NT2/D1 (cell line): ENCODE measurements around the gene SLC2A13.
"Not testable (repeated sequence)": the region's sequence is repeated elsewhere in the genome, so short reads cannot be mapped to it uniquely, and the experiment has no call there.

Experiments used
- DNase-seq: peaks from one replicate; pipeline ENCODE4 v3.0.0-alpha.2; 2011; ENCODE audit warnings: low read depth, low spot score
- H3K27me3 ChIP-seq: 2 replicates; pipeline ENCODE4 v1.6.0; 2011; ENCODE audit warnings: mild to moderate bottlenecking; ENCODE audit not compliant: insufficient read length, insufficient read depth
- H3K36me3 ChIP-seq: 2 replicates; pipeline ENCODE4 v1.6.1; 2011; ENCODE audit warnings: mild to moderate bottlenecking, low read length, mixed read lengths; ENCODE audit not compliant: insufficient read depth, insufficient read length
- H3K4me1 ChIP-seq: 2 replicates; pipeline ENCODE4 v1.5.1; 2011; ENCODE audit not compliant: insufficient read depth, insufficient read length
- H3K4me3 ChIP-seq: 2 replicates; pipeline ENCODE4 v1.5.1; 2011; ENCODE audit warnings: low read depth; ENCODE audit not compliant: insufficient read length
- H3K9ac ChIP-seq: 2 replicates; pipeline ENCODE4 v1.6.0; 2011; ENCODE audit warnings: low read depth; ENCODE audit not compliant: insufficient read length
- H3K9me3 ChIP-seq: 2 replicates; pipeline ENCODE4 v1.5.1; 2011; ENCODE audit warnings: mild to moderate bottlenecking, low read length; ENCODE audit not compliant: insufficient read depth
- SUZ12 ChIP-seq: IDR thresholded peaks from 2 replicates; pipeline ENCODE4 v1.6.1; 2011; ENCODE audit not compliant: insufficient read length, insufficient read depth; ENCODE audit errors: extremely low read depth
- YY1 ChIP-seq: IDR thresholded peaks from 2 replicates; pipeline ENCODE4 v1.6.1; 2011; ENCODE audit not compliant: insufficient read length, insufficient read depth
- ZNF274 ChIP-seq: IDR thresholded peaks from 2 replicates; pipeline ENCODE4 v1.6.1; 2011; ENCODE audit warnings: mild to moderate bottlenecking, low read depth, low read length

Gene SLC2A13

GRCh38 chr12:40034712-40035111 is 71.2 kb downstream of the SLC2A13 start:
- no peak for DNase-seq
- H3K4me3 ChIP-seq = no peak overlapping the region
- no peaks in the 10 kb centered on the region for H3K36me3 ChIP-seq
- TF ChIP-seq ZNF274 = no peak
- no peak for TF ChIP-seq SUZ12
- TF ChIP-seq YY1 = no peak
- H3K27me3 ChIP-seq = no peaks in the 10 kb centered on the region
- no peak overlapping the region for H3K9ac ChIP-seq
- no peaks in the 10 kb centered on the region for H3K9me3 ChIP-seq
- no peaks in the 10 kb centered on the region for H3K4me1 ChIP-seq

- H3K27me3 ChIP-seq = no peaks in the 10 kb centered on the region
- DNase-seq = no peak
- H3K4me1 ChIP-seq = no peaks in the 10 kb centered on the region
- H3K9me3 ChIP-seq = no peaks in the 10 kb centered on the region
- no peak overlapping the region for H3K9ac ChIP-seq
- H3K36me3 ChIP-seq = no peaks in the 10 kb centered on the region
- no peak overlapping the region for H3K4me3 ChIP-seq
- TF ChIP-seq SUZ12 (no peak), ZNF274 (no peak), YY1 (no peak)
Measured at GRCh38 chr12:40034156-40034555, 71.7 kb downstream of the SLC2A13 start.

- Histone ChIP-seq H3K4me3 (no peak overlapping the region), H3K36me3 (no peaks in the 10 kb centered on the region), H3K27me3 (no peaks in the 10 kb centered on the region), H3K9me3 (no peaks in the 10 kb centered on the region), H3K4me1 (no peaks in the 10 kb centered on the region), H3K9ac (no peak overlapping the region)
- DNase-seq = no peak
- TF ChIP-seq ZNF274 = no peak
Measured at GRCh38 chr12:40033242-40033630, 72.6 kb downstream of the SLC2A13 start.

GRCh38 chr12:40032433-40033241 is 73.2 kb downstream of the SLC2A13 start:
- Histone ChIP-seq H3K9me3 (no peaks in the 10 kb centered on the region), H3K9ac (no peak overlapping the region), H3K4me3 (no peak overlapping the region), H3K27me3 (no peaks in the 10 kb centered on the region), H3K36me3 (no peaks in the 10 kb centered on the region), H3K4me1 (no peaks in the 10 kb centered on the region)
- peak; percentile 38 for DNase-seq
- TF ChIP-seq YY1 = no peak
- no peak for TF ChIP-seq SUZ12
- TF ChIP-seq ZNF274 = no peak

- H3K4me3 ChIP-seq = no peak overlapping the region
- no peaks in the 10 kb centered on the region for H3K9me3 ChIP-seq
- H3K9ac ChIP-seq = no peak overlapping the region
- DNase-seq = no peak
- TF ChIP-seq YY1 = no peak
- no peak for TF ChIP-seq SUZ12
- TF ChIP-seq ZNF274 = no peak
- H3K36me3 ChIP-seq = no peaks in the 10 kb centered on the region
- no peaks in the 10 kb centered on the region for H3K27me3 ChIP-seq
- no peaks in the 10 kb centered on the region for H3K4me1 ChIP-seq
Measured at GRCh38 chr12:40031965-40032364, 73.9 kb downstream of the SLC2A13 start.

- H3K9me3 ChIP-seq, H3K4me1 ChIP-seq, H3K4me3 ChIP-seq, DNase-seq, H3K9ac ChIP-seq, H3K27me3 ChIP-seq, H3K36me3 ChIP-seq: not testable (repeated sequence)
Measured at GRCh38 chr12:40030970-40031369, 74.9 kb downstream of the SLC2A13 start.

GRCh38 chr12:40028296-40028695 is 77.6 kb downstream of the SLC2A13 start:
- Histone ChIP-seq H3K9me3 (no peaks in the 10 kb centered on the region), H3K27me3 (no peaks in the 10 kb centered on the region), H3K9ac (no peak overlapping the region), H3K4me1 (no peaks in the 10 kb centered on the region), H3K36me3 (no peaks in the 10 kb centered on the region), H3K4me3 (no peak overlapping the region)
- no peak for TF ChIP-seq YY1
- no peak for TF ChIP-seq SUZ12
- no peak for TF ChIP-seq ZNF274
- DNase-seq = no peak

- Histone ChIP-seq H3K36me3 (no peaks in the 10 kb centered on the region), H3K9ac (no peak overlapping the region), H3K4me1 (no peaks in the 10 kb centered on the region), H3K9me3 (no peaks in the 10 kb centered on the region), H3K4me3 (no peak overlapping the region), H3K27me3 (no peaks in the 10 kb centered on the region)
- no peak for DNase-seq
- no peak for TF ChIP-seq SUZ12
- TF ChIP-seq ZNF274 = no peak
- TF ChIP-seq YY1 = no peak
Measured at GRCh38 chr12:40022850-40023249, 83.0 kb downstream of the SLC2A13 start.
